DMS153 treated with DMSO at 0.1 percent for 48 hours (cell line): ENCODE results near the gene A3GALT2.
"Not testable (repeated sequence)": the region's sequence is repeated elsewhere in the genome, so short reads cannot be mapped to it uniquely, and the experiment has no call there.

Source experiments
- DNase-seq: peaks from one replicate; lab custom pipeline; 2025; ENCODE audit not compliant: unreplicated experiment; lab: John Stamatoyannopoulos, UW

The A3GALT2 gene

GRCh38 chr1:33295023-33295422 lies 25.9 kb downstream of the A3GALT2 start:
- DNase-seq, result no peak

- DNase-seq, result no peak
Observed at GRCh38 chr1:33294071-33295010, 26.6 kb downstream of the A3GALT2 start.

DNA sequence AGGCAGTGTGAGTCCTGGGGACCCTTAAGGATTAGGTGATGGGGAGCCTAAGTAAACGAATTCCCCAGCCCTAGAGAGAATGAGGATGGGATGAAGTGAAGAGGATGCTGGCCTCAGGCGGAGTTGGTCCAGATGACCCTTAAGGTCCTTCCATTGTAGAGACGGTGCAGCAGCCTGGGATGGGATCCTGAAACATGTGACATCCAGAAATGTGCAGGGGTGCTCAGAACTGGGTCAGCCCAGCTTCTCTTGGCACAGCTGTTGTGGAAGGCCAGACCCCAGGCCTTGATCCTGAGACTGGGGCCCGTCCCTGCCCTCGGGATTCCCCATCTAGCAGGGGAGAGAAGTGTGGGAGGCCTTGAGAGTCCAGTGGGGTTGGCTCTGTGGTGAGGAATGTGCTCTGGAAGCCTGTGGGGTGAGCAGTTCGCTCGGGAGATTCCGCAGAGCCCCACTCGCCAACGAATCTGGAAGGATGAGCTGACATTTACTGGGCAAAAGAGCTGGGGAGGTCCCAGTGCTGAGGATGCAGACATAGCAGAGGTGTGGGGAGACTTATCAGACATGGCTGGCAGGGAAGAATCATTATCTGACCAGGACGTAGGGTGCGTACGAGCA lies 28.1 kb downstream of the A3GALT2 start:
- no peak for DNase-seq

- not testable (repeated sequence) for DNase-seq
Observed at GRCh38 chr1:33290615-33291014, 30.3 kb downstream of the A3GALT2 start.

- DNase-seq, result no peak
Observed at GRCh38 chr1:33289858-33290154, 31.1 kb downstream of the A3GALT2 start.

- no peak for DNase-seq
Observed at GRCh38 chr1:33288976-33289857, 31.7 kb downstream of the A3GALT2 start.

- DNase-seq, result no peak
Observed at GRCh38 chr1:33287317-33287716, 33.6 kb downstream of the A3GALT2 start.

GRCh38 chr1:33286451-33287185 lies 34.3 kb downstream of the A3GALT2 start:
- no peak for DNase-seq

- no peak for DNase-seq
Observed at GRCh38 chr1:33284049-33284448, 36.8 kb downstream of the A3GALT2 start.

- no peak for DNase-seq
Observed at GRCh38 chr1:33282791-33283190, 38.1 kb downstream of the A3GALT2 start.

- no peak for DNase-seq
Observed at GRCh38 chr1:33281554-33282303, 39.2 kb downstream of the A3GALT2 start.

- DNase-seq, result no peak
Observed at GRCh38 chr1:33280091-33280661, 40.7 kb downstream of the A3GALT2 start.

GRCh38 chr1:33277488-33278084 lies 43.3 kb downstream of the A3GALT2 start:
- no peak for DNase-seq

GRCh38 chr1:33276573-33277298 lies 44.2 kb downstream of the A3GALT2 start:
- no peak for DNase-seq

- no peak for DNase-seq
Observed at GRCh38 chr1:33275706-33276572, 45.0 kb downstream of the A3GALT2 start.

GRCh38 chr1:33275195-33275594 lies 45.7 kb downstream of the A3GALT2 start:
- no peak for DNase-seq

DNA sequence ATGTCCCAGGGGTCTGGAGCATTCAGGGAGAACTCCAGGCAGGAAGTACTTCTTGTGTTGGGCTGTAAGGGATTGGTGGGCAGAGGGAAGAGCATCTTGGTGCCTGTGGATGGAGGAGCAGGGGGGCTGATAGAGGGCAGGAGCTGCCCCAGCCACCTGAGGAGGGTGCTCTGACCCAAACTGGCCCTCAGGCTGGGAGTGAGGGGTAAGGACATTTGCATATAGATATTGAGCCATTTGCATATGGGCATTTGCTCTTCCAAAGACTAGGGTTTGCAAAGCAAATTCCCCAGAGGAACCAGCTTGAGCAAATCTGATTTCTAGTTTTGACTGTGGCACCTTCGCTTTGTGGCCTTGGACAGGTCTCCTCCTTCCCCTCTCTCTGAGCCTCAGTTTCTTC lies 46.5 kb downstream of the A3GALT2 start:
- DNase-seq, result no peak

- no peak for DNase-seq
Observed at GRCh38 chr1:33273961-33274371, 46.9 kb downstream of the A3GALT2 start.
